ENCODE measurements around the gene APRT.
A peak's percentile ranks its signal among the peaks of the same experiment; 100 is the strongest.

The APRT gene

DNA sequence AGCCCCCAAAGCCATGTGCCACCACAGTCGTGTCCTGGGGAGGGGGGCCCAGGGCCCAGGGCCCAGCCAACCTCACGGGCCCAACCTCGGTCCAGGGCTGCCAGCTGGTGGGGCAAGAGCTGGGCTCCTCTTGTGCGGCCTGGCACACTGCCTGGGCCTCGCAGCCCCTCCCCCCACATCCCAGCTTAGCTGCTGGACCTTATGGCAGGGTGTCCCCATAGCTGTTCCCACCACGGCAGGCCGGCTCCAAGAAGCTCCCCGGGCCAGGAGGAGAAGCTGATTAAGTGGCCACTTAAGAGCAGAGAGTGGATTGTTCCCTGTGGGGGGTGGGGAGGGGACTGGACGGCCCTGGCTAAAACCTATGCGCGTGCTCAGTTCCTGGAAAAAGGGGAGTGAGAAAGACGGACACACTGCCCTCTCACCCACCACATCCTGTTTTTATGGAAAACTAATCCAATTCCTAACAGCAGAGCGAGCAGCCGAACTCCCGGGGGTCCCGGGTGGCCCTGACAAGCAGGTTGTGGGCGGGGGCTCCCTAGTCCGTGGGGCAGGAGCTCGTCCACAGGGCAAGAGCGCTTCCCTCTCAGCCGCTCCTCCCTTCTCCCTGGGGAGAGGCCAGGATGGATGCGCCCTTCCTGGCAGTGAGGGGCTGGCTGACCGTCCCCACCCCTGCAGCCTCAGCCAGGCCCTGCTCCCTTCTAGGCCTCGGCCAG lies 43.5 kb downstream of the APRT start:
- DNase-seq, result peak in 30 of 42 donors; percentile 27 to 79 (median 58)
- intact Hi-C loops (cut with DNase I), result no loop called here

GRCh38 chr16:88767546-88768070 lies 44.1 kb downstream of the APRT start:
- intact Hi-C loops (cut with DNase I), result no loop called here

GRCh38 chr16:88766975-88767374 lies 44.8 kb downstream of the APRT start:
- intact Hi-C loops (cut with DNase I), result no loop called here
- DNase-seq, result no peak

More at GRCh38 chr16:88767546-88768070, 44.1 kb downstream of the APRT start:
- no peak for DNase-seq

GRCh38 chr16:88764913-88765349 lies 46.8 kb downstream of the APRT start:
- no peak for DNase-seq
- intact Hi-C loops (cut with DNase I), result no loop called here

DNA sequence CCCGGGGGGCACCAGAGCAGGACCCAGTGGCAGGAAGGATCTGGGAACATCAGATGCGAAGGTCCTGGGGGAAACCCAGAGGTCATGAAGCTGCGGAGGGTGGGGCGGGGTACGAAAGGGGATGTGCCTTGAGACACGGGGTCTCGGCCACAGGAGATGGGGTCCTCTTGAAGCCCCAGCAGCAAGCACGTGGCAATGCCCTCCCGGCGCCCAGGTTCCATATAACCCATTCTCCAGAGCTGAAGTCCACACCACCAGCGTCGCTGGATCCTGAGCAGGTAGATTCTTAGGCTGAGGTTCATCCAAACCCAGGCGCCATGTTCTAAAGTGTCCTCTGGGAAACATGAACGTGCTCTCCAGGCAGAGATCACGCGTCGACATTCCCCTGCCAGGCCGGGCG lies 47.6 kb downstream of the APRT start:
- intact Hi-C loops (cut with DNase I), result no loop called here
- DNase-seq, result no peak

DNA sequence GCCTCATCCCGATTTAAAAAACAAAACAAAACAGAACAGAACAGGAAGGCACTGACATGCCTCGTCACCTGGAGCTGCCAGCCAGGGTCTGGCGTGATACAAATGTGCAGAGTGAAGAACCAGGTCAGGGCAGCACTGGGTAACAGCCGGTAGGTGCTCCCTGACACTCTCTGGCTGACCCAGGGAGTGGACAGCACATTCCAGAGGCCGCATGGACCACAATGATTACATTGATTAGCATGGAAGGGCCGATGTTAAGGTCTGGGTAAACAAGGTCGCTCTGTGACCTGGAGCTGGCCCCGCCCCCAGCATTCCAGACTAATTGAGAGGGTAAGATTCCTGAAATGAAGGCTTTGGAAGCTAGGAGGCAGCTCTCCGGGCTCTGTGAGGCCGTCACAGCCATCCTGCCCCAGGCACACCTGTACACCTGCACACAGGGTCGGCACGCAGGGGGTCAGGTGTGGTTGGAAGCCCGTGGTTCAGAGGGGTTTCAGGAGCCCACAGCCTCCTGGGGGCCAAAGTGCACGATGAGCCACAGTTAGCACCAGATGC lies 48.1 kb downstream of the APRT start:
- intact Hi-C loops (cut with DNase I), result no loop called here
- no peak for DNase-seq

GRCh38 chr16:88762941-88763340 lies 48.8 kb downstream of the APRT start:
- intact Hi-C loops (cut with DNase I), result no loop called here
- DNase-seq, result no peak

- DNase-seq, result no peak
- intact Hi-C loops (cut with DNase I), result no loop called here
Measured at GRCh38 chr16:88762258-88762870, 49.4 kb downstream of the APRT start.

DNA sequence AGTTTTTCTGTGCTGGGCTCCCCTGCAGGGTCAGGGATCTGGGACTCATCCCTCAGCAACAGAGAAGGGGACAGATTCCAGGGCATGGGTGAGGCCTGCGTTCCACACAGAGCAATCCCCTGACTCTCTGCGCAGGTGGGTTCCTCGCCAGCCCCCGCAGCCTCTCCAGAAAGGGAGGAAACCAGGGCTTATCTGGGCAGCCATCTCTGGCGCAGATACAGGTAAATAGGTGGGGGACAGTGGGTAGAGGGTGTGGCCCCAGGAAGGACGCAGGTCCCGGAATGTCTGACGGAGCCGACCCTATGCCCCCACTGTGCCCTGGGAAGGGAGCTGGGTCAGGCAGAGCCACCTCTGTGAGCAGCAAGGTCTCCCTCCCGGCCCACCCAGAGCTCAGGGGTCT lies 49.9 kb downstream of the APRT start:
- intact Hi-C loops (cut with DNase I), result no loop called here
- no peak for DNase-seq

DNA sequence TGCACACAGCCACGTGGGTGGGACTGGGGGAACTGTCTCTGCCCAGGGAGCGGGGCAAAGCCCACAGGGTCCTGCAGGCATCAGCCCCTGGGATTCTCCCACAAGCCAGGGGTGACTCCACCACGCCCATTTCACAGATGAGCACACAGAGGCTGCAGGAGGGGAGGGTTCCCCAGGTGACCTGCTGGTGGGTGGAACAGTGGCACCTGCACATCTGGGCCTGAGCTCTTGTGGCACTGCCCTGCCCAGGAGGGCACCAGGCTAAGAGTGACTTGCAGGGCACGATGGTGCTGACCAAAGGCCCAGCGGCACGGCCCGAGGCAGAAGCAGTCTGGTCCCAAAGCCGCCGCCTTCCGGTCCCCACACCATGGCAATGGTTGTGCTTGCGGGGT lies 50.6 kb downstream of the APRT start:
- DNase-seq, result no peak
- intact Hi-C loops (cut with DNase I), result no loop called here

DNA sequence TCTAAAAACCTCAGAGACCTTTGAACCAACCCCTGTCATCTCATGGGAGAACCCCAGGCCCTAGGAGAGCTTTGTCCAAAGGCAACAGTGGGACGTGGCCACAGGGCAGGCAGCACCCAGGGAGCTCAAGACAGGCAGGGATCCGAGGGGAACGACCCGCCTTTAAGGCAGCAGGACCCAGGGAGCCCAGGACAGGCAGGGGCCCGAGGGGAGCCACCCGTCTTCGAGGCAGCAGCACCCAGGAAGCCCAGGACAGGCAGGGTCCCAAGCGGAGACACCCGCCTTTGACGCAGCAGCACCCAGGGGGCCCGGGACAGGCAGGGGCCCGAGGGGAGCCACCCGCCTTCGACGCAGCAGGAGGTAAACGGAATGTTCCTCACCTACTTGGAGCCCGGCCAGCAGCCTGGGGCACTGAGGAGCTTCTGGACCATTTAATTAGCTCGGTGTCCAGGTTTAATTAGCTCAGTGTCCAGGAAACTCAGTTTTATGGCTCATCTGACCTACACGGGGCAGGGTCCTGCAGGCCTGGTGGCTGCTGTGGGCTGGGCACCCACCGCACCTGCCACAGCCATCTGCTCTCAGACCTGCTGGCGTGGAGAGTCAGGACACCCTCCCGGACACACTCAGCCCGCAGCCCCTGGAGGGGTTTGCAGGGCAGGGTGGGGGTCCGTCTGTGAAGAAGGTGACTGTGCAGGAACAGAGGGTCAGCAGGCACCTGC lies 51.1 kb downstream of the APRT start:
- intact Hi-C loops (cut with DNase I), result no loop called here
- DNase-seq, result no peak

GRCh38 chr16:88759976-88760350 lies 51.8 kb downstream of the APRT start:
- intact Hi-C loops (cut with DNase I), result no loop called here
- DNase-seq, result no peak
